Prostate gland (tissue), 2 donors: ENCODE data around the gene ZDHHC19.

Experiments used
- CTCF ChIP-seq, 4 experiments: fragments of 200-600 bp in 2 of 4; fragments of 450-650 bp in 2 of 4; sonication (generic) in 2 of 4; IDR thresholded peaks; 1 replicate in 3 of 4; 2 replicates in 1 of 4; pipeline ENCODE4 v1.5.1; 2016 to 2019; ENCODE audit warnings: antibody characterized with exemption in 4 of 4, mild to moderate bottlenecking in 2 of 4, moderate library complexity in 2 of 4
- POLR2A ChIP-seq: fragments of 450-650 bp; IDR thresholded peaks from one replicate; pipeline ENCODE4 v1.6.1; 2016; ENCODE audit warnings: antibody characterized with exemption, mild to moderate bottlenecking
- POLR2AphosphoS5 ChIP-seq: sonication (generic); formaldehyde crosslinking; IDR thresholded peaks from one replicate; pipeline ENCODE4 v1.6.1; 2017; ENCODE audit warnings: antibody characterized with exemption

GRCh38 chr3:196235452-196236122 lies 24.4 kb upstream of the ZDHHC19 start:
- TF ChIP-seq POLR2AphosphoS5 (no peak), CTCF (IDR thresholded peaks at IDR 0.05) (no peak), POLR2A (no peak)
